22Rv1 (cell line): ENCODE measurements around the gene PABPN1.
A peak's percentile ranks its signal among the peaks of the same experiment; 100 is the strongest.

Source experiments
- CTCF ChIP-seq: fragments of 450-650 bp; IDR thresholded peaks from 2 replicates; pipeline ENCODE4 v1.5.1; 2017; ENCODE audit warnings: mild to moderate bottlenecking
- ZFX ChIP-seq: fragments of 450-650 bp; IDR thresholded peaks from 2 replicates; pipeline ENCODE4 v1.6.1; 2017; ENCODE audit warnings: antibody characterized with exemption, borderline replicate concordance

GRCh38 chr14:23301288-23301968 lies 19.8 kb upstream of the PABPN1 start:
- TF ChIP-seq CTCF, result peak; percentile 95
- no peak for TF ChIP-seq ZFX
